Upper lobe of left lung (tissue), 4 donors: ENCODE data around the gene ISCU.

ENCODE experiments used
- EP300 ChIP-seq, 4 donors: sonication (generic); formaldehyde crosslinking; IDR thresholded peaks; one replicate each; pipeline ENCODE4 v1.5.1; 2017; ENCODE audit warnings: antibody characterized with exemption in 4 of 4, control low read depth in 2 of 4
- POLR2A ChIP-seq, 4 donors: fragments of 450-650 bp; IDR thresholded peaks; one replicate each; pipeline ENCODE4 v1.5.1; 2016 to 2017; ENCODE audit warnings: antibody characterized with exemption in 4 of 4, mild to moderate bottlenecking in 2 of 4
- POLR2AphosphoS5 ChIP-seq, 2 donors: sonication (generic); formaldehyde crosslinking; IDR thresholded peaks; one replicate each; pipeline ENCODE4 v1.5.1; 2017; ENCODE audit warnings: antibody characterized with exemption in 2 of 2
- TF ChIP-seq, protein P1 (sequence below), 6 experiments: fragments of 450-650 bp in 4 of 6; fragments of 200-600 bp in 2 of 6; sonication (generic) in 2 of 6; IDR thresholded peaks; one replicate each; pipeline ENCODE4 v1.5.1; 2016 to 2019; ENCODE audit warnings: antibody characterized with exemption in 6 of 6

- TF ChIP-seq POLR2A (IDR thresholded peaks at IDR 0.05): no peak
- TF ChIP-seq, protein P1, sequence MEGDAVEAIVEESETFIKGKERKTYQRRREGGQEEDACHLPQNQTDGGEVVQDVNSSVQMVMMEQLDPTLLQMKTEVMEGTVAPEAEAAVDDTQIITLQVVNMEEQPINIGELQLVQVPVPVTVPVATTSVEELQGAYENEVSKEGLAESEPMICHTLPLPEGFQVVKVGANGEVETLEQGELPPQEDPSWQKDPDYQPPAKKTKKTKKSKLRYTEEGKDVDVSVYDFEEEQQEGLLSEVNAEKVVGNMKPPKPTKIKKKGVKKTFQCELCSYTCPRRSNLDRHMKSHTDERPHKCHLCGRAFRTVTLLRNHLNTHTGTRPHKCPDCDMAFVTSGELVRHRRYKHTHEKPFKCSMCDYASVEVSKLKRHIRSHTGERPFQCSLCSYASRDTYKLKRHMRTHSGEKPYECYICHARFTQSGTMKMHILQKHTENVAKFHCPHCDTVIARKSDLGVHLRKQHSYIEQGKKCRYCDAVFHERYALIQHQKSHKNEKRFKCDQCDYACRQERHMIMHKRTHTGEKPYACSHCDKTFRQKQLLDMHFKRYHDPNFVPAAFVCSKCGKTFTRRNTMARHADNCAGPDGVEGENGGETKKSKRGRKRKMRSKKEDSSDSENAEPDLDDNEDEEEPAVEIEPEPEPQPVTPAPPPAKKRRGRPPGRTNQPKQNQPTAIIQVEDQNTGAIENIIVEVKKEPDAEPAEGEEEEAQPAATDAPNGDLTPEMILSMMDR (IDR thresholded peaks at IDR 0.05): peak in 2 of 6 experiments; percentile 18 to 27
- TF ChIP-seq EP300 (IDR thresholded peaks at IDR 0.05): no peak
- TF ChIP-seq POLR2AphosphoS5 (IDR thresholded peaks at IDR 0.05): no peak
Measured at GRCh38 chr12:108570743-108571608, 8.6 kb downstream of the ISCU start.
